Suppressor macrophage treated with lipopolysaccharide for 4 hours (primary cell): ENCODE results near the gene TSC22D2.

Experiments
- DNase-seq: peaks from one replicate; pipeline ENCODE4 v3.0.0-alpha.2; 2020

TSC22D2 gene

DNA sequence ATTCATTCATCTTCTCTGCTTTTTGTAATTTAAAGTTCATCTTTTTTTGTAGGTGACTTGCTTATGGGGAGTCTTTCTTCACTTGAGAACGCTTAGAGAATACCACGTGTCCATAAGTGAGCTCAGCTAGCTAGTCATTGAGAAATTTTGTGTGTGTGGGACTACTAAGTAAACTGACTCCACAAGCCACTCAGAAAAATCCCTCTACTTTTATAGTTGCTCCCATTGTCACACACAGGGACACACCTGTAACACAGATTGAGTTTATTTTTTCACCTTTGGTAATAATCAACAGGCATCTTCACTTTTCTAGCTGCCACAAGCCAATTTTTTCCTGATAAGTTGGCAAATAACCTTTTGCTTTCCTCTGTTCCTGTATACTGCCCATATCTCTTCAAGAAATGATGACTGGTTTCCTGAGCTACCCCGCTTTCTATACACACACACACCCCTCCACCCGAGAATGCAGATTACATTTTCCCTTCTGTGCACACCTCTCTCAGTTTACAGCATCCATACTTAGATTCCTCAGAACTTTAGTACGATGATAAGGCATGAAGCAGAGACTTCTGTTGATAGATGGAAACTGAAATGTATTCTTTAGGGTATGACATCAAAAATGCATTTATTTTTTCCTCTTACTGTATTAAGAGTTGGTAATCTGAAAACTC lies 4.6 kb downstream of the TSC22D2 start:
- DNase-seq, result peak; percentile 87

DNA sequence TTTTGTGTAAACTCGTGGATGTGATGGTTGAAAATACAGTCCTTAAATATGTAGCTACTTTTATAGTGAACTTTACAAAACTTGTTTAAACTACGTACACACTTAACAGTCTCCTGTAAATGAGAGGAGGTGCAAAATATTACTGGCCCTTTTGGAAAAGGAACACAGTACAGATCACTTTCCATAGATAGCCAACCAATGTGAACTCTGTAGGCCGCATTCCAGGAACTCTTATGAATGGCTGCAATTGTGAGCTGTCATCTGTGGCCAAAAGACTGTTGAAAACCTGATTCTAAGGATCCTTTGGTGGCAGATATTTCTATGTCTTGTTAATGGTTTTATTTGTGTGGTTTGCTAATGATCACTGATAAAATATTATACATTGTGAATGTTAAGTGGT lies 6.2 kb downstream of the TSC22D2 start:
- DNase-seq, result peak; percentile 35

DNA sequence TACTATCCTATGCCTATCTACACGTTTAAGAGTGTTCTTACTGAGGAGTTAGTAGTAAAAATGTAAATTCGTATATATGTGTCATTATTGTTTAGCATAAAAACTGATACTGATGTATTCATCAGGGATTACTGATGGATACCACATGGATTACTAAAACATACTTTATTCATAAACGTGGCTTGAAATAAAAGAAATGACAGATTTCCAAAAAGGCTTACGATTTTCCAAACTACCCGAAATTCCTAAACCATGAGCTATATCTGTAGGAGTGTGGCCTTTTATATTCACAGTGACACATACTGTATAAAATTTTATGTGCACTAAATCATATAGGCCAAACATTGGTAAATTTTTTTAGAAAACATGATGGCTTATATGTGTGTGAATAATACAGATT lies 6.9 kb downstream of the TSC22D2 start:
- DNase-seq, result no peak

DNA sequence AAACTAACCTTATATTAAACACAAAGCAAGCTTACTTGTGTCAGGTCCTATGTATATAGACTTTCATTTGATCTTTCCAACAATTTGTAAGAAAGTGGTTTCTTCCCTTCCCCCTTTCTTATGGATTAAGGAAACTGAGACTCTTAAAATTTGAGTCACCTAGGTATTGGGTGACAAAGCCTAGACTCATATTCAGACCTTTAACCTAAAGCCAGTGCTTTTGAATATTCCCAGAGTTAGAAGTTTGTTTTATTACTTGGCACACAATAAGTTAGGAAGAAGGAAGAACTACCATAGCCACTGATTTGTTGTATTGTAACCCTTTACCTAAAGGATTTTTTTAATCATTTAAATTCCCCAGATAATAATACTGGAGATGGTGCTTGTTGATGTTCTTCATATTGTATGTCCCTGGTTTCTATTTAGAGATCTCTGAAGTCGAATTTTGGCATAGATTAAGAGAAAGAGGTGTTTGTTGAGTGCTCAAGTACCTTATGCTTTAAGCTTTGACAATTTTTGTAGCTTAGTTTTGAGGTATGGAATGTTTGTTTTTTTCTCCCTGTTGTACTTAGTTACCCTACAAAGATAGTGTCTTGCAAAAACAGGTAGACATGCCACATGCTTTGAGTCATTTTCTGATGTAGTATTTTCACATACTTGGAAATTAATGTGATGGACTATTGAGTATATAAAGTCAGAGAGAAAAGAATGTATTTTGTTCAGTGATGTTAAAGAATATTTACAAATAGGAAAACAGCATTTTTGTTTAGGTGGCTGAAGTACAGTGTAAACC lies 11.2 kb downstream of the TSC22D2 start:
- no peak for DNase-seq

DNA sequence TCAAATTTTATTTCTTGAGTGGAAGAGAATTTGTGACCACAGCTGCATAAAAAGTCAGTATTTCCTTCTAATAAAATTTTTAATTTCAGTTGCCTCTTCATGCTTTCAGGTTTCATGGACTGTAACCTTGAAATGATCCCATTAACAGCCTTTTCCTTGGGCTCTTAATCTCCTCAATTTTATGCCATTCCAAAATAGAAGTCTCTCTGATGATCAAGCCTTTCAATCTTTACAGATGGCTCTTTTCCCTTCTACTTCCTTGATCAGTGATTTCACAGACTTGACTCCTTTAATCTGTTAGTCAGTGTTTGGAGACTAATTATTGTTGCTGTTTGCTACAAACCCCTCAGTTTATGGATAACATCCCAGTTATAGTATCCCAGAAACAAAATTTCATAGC lies 11.9 kb downstream of the TSC22D2 start:
- DNase-seq, result no peak

DNA sequence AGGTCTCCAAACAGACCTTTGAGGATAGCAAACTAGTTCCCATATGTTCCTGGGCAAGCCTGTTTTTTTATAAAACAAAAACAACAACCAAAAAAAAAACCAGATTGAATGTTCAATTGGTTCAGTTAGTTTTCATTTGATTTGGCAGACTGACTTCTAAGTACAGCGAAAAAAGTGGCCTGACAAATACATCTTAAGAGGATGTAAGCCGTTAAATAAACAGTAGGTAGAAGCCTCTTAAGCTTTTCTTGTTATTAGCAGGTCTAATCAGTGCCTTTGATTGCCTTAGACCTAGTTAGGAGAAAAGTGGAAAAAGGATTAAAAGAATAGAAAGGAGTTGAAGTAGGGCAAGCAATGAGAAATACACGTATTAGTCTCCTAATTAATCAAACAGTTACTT lies 13.2 kb downstream of the TSC22D2 start:
- no peak for DNase-seq

DNA sequence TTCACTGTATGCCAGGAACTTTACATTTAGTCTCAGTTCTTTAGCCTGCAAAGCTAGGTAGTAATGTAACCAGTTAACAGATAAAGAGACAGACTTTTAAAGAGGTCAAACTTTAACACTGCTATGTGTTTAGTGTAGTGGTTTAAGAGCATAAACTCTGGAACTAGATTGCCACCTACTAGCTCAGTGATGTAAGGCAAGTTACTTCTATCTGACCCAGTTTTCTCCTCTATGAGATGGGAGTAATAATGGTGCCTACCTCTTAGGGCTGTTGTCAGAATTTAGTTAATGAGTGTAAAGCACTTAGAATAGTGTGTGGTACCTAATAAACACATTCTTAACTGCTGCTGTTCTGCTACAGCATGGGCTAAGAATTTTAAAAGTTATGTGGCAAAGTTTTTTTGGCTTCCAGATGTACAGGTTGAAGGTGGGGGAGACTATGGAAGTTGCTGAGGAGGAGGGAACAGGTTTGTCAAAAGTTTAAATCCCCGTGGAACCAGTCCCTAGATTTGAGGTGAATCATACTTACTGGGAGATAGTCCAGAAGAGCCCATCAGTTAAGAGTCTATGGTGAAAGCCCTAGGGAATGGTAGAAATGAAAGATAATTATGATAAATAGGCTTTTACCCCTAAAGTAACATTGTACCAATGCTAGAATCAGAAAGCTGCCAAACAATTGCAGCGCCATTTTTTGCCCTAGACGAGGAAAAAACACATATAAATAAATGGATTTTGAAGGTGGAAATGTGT lies 13.9 kb downstream of the TSC22D2 start:
- DNase-seq, result no peak

DNA sequence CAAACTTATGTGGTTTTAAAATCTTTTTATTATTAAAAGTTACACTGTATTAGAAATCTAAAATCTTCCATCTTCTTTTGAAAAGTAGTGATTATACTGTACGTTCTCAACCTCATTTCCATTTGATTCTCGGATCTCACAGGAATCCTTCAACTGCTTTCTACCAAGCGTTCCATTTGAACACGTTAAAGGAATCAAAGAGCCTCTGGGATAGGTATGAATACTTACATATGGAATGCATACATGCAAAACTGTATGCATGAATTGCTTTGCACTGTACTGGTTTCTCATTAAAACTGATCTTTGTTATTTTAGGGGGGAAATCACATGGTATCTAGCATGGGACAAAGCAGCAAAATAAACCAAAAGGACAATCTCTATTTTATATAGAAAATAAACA lies 14.8 kb downstream of the TSC22D2 start:
- no peak for DNase-seq

DNA sequence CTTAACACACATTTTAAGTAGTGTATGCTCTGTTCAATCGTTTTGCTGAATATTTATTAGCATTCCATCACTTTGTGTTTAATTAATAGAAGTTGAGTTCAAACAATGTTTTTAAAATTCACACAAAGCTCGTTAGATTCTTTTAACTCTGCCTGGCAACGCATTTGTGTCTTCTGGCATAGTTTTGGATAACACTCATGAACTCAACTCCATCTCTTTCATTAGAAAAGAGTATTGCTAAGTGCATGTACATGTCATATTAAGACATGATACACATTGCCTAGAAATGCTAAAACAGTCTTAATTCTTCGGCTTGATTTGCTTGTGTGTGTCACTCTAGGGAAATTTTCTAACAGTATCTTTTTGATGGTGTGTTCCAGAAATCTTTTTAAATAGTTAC lies 15.7 kb downstream of the TSC22D2 start:
- DNase-seq, result no peak

DNA sequence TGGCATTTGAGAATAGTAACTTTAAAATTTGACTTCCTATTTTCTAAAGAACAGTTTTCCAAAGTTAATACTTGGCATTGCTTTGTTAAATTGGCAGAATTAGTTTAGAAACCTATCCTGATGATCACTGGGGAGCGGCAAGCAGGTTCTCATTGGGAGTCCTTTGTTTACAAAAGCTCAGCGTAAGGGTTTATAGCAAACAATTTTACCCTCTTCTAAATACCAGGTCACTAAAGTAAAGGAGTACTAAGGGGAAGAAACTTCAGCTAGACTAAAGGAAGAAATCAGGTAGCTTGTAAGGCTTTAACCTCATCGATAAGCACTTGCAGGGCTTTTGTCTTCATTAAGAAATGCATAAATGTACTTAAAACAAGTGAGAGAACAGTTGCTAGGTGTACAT lies 18.2 kb downstream of the TSC22D2 start:
- DNase-seq, result no peak

DNA sequence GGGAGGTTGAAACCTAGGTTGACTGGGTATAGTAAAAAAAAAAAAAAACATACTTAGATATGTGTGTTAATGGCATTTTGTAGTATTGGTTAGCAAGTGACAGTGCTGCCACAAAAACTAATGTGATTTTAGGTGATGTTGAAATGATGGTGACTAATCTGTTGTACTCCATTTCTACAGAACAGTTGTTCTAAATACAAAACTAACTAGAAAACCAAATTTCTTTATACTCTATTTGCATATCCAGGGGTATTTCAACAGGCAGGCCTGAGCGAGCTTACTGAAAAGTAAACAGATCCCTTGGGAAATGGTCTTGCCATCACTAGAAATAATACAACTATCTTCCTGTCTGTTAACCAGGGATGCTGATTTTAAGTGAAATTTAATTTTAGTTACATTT lies 20.5 kb downstream of the TSC22D2 start:
- DNase-seq, result peak; percentile 73

DNA sequence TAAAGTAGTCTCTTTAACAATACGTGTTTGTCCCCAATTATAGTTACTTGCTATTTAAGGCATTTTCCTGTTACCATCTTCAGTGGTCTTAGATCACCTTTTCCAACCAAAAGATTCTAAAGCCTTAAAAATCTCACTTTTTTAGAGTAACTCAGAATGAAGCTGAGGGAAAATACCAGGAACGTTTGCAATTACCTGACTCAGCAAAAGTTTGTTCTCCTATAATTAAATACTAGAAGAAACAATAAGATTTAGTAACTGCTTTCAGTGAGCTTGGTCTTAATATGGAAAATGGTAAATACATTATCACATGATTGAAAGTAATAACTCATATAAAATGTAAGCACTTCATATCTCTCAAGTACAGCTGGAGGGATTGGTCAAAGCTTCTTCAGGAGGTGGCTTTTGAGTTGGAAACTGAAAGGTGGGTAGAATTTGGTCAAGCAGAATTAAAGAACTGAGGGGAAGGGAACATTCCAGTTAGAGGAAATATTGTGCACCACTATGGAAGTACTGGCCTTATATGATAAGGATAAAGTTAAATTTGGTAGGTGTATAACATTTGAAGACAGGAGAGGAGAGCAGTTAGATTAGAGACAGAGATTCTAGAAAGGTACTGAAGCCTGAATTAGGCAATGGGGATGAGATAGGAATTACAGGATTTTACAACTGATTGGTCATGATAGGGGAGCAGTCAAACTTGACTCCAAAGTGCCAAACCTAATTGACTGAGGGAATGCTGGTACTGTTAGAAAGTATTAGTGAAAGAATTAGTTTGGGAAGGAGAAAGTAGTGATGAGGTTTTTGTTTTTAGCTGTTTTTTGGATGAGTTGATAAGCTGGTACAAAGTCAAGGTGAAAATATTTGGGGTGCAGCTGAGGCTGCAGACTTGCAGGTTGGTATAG lies 21.9 kb downstream of the TSC22D2 start:
- DNase-seq, result peak; percentile 10

DNA sequence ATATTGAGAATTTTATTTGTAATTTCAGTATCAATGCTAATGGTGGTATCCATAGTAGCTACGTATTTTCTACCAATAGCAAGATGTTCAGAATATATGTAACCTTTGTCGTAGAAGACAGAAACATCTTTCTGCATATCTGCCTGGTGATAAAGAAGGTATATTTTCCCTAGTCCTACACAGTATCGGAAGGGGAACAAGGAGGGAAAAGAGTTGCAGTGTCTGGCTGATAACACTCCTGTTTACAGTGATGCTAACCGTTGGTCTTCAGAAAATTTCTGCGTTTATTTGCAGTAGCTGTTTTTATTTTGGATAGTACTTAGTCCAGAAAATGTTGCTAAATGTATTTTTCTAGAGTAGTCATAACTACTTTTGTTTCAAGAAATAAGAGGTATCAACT lies 25.2 kb downstream of the TSC22D2 start:
- no peak for DNase-seq

DNA sequence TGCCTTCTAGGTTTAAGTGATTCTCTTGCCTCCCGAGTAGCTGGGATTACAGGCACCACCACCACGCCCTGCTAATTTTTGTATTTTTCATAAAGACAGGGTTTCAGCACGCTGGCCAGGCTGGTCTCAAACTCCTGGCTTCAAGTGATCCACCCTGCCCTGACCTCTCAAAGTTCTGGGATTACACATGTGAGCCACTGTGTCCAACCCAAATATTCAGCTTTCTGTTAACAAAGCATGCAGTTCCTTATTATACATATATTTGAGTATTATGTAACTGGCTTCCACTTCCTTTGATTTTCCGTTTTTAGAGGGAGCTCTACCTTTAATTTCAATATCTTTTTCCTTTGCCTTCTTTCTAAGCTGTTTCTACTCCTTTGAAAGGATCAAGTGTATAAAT lies 26.1 kb downstream of the TSC22D2 start:
- no peak for DNase-seq

DNA sequence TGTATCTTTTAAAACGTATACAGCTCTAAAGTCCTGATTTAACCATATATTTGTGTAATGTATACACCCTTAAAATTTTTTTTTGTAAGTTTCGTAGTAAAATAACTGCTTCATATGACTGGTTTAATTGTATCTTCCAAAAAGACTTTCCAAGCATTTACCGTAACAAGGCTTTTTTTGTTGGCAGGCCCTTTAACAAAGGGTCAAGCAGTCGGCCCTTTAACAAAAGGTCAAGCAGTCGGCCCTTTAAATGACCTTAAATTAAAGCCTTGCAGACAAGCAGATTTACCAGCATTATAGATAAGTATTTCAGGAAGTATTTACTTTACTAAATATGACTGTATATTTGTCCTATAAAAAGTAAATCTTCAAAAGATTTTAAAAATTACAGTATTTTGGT lies 28.1 kb downstream of the TSC22D2 start:
- no peak for DNase-seq

DNA sequence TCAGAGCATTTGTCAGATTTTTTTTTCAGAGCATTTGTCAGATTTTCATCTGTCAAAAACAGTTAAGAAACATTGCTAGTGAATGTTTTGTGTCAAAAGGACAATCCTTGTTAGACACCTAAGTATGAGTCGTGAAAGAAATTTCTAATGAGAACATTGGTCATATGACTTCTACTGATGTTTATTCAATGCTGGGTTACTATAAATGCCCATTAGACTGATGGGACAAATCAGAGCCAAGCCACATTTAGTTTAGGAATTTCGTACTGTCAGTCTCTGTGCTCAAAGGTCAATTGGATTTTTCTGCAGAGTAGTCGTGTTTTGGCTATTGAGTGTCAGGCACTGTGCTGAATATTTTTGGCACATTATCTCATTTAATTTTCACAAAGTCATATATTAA lies 31.6 kb downstream of the TSC22D2 start:
- no peak for DNase-seq

DNA sequence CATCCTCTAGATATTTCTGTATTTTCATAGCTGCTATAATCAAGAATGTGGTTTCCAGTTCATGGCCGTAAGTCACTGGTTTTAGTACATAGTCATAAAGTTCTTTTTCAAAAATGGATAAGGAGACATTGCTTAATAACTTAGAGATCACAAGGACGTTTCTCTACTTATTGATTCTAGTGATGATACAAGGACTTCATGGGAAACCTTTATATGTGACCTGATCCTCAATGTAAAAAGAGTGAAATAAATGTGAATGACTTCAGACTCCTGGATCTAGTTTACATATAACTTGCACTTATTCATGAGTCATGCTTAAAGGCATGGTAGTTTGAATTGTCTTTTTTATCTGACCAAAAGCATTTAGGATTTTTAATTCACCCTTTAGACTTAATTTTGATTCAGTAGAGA lies 35.2 kb downstream of the TSC22D2 start:
- DNase-seq, result no peak

DNA sequence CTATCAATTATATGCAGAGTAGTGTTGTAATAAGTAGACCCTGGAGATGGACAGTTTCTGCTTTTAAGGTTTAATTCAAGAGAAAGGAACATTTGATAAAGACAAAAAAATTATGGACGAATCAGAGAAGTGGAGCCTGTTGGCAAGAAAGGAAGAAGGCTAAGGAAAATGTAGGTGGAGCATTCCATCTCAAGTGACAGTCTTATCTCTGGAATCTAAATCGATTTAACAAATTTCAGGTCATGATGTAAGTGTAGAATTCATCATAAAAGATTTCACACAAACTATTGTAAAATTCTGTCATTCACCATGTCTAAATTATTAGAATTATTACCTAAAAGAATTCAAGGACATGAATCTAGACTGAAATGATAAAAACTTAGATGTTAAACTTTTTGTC lies 36.3 kb downstream of the TSC22D2 start:
- no peak for DNase-seq

DNA sequence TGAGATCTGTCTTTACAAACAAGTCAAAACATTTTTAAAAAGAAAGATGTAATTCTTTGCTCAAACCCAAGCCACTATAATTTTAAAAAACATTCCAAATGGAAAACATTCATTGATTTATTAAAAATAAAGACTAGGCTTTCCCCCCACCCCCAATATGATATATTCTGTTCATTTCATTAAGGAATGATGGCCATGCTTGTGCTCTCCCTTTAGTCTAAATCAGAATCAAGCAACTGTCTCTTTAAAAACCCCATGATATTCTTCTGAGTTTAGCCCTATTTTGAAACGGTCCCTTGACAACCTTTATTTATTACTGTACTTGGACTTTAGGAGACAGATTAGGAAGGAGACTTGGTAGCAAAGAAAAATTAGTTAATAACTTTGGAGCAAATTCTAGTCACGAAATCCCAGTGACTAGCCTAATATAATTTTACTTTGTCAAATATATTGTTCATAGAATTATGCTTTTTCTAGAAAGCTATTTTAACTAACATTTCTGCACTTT lies 38.4 kb downstream of the TSC22D2 start:
- no peak for DNase-seq

DNA sequence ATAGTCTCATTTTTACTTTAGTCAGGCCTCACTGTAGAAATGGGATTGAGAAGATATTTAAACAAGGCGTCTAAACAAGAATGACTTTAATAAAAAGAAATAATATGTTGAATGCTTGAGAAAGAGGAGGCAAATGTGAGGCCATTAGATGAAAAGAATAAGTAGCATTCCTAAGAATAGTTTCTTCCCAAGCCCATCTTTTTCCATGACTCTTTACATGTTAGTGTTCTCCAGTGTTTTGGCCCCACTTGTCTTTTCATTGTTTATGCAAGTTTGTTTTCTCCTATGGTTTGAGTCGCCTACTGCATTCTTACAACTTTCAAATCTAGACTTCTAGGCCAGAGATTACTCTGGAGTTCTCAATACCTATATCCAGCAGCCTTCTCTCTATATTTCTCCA lies 39.0 kb downstream of the TSC22D2 start:
- no peak for DNase-seq

DNA sequence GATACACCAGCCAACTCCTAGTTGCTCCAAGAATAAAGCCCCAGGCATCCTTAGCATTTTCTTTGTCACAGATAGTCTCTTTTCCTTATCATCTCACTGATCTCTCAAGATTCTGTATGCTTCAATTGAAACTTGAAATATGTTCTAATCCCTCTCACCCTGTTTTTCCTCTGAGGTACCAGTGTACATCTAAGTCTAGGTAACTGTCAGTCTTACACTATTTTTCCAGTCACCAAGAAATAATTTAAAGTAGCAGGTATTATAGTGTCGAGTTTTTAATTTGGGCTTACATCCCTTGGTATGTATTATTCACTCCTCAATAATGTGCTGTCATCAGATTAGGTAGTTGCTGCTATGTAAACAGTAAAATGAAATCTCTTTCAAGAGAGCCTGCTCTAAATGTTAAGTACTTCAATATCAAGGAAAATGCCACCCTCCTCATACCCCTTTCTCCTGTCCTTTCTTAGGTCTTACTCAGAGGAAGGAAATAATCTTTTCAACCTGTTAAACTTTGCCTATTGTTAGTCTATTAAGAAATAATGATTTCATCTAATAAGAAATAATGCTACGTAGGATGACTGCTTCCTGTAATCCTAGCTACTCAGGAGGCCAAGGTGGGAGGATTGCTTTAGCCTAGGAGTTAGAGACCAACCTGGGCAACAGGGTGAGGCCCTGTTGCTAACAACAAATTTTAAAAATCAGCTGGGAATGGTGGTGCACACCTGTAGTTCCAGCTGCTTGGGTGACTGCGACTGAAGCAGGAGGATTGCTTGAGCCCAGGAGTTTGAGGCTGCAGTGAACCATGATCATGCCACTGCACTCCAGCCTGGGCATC lies 39.8 kb downstream of the TSC22D2 start:
- no peak for DNase-seq
